Measurements from ENCODE around the gene DYNLL2. TPM values are rescaled to one million over a fixed set of nuclear protein-coding genes. Genes with fewer than 3 reads are reported as not detected.

The DYNLL2 gene
- total RNA-seq, 6 donors from 2014 or later = 13.6 to 33.5 (median 29.1) TPM

DNA sequence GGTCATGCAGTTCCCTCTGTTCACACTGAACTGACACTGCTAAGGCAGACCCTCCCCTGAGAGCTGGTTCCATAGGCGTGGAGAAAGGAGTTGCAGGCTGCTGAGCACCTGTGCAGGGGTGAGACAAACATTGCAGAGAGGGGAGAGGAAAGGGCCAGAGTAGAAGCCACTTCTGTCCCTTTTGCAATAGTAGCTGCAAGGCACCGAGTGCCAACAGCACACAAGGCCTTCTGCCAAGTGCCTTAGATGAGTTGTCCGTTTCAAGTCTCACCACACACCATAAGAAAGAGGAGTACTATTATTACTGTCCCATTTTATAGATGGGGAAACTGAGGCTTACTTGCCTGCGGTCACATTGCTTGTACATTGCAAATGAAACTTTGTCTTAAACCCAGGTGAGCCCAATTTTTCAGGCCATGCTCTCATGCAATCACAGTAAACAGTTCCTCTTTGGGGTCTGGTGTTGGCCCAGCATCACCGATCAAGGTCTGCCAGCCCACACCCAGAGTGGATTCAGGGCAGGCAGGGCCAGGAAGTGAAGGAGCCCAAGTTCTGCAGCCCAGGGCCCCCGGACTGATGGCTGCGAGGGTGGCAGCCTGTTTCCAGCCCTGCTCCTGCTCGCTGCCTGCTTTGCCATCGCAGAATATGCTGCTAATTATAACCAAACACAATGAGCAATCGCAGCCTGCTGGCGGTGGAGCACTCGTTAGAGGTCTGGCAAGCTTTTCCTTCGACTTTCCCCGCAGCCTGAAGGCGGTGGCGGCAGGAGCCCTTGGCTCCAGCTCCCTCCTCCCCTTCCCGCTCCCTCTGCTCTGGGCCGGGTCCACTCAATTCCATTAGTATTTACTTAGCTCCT is 36.8 kb upstream of the DYNLL2 start:
- 68 to 80% methylated on average over 16 to 18 of the region's 18 CpGs for WGBS, 2 donors
- DNase-seq = peak in 1 of 2 donors; percentile 58
- Histone ChIP-seq H3K9me3 (no peaks in the 10 kb centered on the region), H3K4me3 (no peak overlapping the region), H3K27me3 (no peaks in the 10 kb centered on the region), H3K27ac (no peak overlapping the region), H3K4me1 (no peaks in the 10 kb centered on the region), H3K36me3 (no peaks in the 10 kb centered on the region)
- no peak for TF ChIP-seq CTCF (IDR thresholded peaks at IDR 0.05)
- TF ChIP-seq EP300 (IDR thresholded peaks at IDR 0.05) = no peak
- no peak for TF ChIP-seq POLR2A (IDR thresholded peaks at IDR 0.05)
- TF ChIP-seq POLR2AphosphoS5 (IDR thresholded peaks at IDR 0.05) = no peak
- ATAC-seq (ENCODE audit: low FRiP score in 2 of 2) = no peak

DNA sequence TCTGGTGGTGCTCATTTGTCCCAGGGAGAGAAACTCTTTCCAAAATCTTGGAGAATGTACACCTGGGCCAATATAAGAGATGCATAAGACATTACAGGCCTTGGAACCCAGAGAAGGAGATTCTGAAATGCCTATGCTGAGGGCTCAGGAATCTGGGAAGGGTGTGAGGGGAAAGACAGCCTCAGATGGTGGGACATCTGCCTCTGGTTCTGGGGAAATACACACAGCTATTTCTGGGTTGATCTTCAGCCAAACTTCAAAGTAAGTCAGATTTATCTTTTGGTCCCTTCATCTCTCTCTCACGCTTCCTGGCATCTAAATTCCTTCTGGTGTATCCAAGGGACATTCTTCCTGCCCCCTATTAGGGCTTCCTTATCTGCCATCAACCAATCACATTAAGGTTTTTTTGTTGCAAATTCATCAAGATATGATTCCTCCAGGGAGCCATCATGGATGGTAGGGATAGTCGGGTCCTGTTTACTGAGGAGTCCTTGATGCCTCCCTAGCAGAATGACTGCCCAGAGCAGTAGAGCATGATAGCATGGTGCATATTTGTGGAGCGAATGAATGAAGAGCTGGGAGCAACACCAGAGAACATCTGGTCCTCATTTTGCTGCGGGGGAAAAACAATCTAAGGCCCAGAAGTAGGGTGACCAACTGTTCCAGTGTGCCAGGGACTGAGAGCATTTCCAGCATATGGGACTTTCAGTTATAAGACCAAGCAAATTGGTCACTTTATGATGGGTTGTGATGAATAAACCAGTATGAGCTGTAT is 35.7 kb upstream of the DYNLL2 start:
- ATAC-seq (ENCODE audit: low FRiP score in 2 of 2) = no peak
- TF ChIP-seq POLR2A (IDR thresholded peaks at IDR 0.05) (no peak), POLR2AphosphoS5 (IDR thresholded peaks at IDR 0.05) (no peak), EP300 (IDR thresholded peaks at IDR 0.05) (no peak), CTCF (IDR thresholded peaks at IDR 0.05) (no peak)
- Histone ChIP-seq H3K9me3 (no peaks in the 10 kb centered on the region), H3K4me1 (no peaks in the 10 kb centered on the region), H3K27me3 (no peaks in the 10 kb centered on the region), H3K4me3 (no peak overlapping the region), H3K27ac (no peak overlapping the region), H3K36me3 (no peaks in the 10 kb centered on the region)
- 63 to 73% methylated on average over 4 of the region's 4 CpGs for WGBS, 2 donors
- DNase-seq = no peak

GRCh38 chr17:58049533-58049932 is 33.7 kb upstream of the DYNLL2 start:
- WGBS, 2 donors = 94 to 97% methylated on average over 4 of the region's 4 CpGs
- H3K9me3 ChIP-seq = no peaks in the 10 kb centered on the region
- no peaks in the 10 kb centered on the region for H3K4me1 ChIP-seq
- DNase-seq (no peak), ATAC-seq (ENCODE audit: low FRiP score in 2 of 2) (no peak)
- TF ChIP-seq POLR2A (IDR thresholded peaks at IDR 0.05) (no peak), CTCF (IDR thresholded peaks at IDR 0.05) (no peak), POLR2AphosphoS5 (IDR thresholded peaks at IDR 0.05) (no peak), EP300 (IDR thresholded peaks at IDR 0.05) (no peak)
- H3K4me3 ChIP-seq = no peak overlapping the region
- H3K27me3 ChIP-seq = no peaks in the 10 kb centered on the region
- H3K27ac ChIP-seq = no peak overlapping the region
- H3K36me3 ChIP-seq = no peaks in the 10 kb centered on the region

DNA sequence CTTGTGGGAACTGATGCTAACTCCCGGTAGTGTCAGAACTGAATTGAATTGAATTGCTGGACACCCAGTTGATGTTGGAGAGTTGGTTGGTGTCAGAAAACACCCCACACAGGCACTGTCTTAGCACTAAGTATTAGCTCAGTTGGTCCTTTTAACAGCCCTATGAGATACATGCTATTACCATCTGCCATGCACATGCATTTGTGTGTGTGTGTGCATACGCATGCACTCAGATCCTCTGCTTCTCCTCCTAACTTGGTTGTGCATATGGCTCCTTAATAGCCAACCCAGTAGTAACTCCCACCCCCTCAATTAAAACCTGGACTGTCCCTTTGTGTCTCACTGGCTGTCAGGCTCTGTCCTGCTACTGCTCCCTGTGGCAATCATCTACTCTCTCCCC is 32.3 kb upstream of the DYNLL2 start:
- H3K27ac ChIP-seq = no peak overlapping the region
- no peaks in the 10 kb centered on the region for H3K9me3 ChIP-seq
- H3K36me3 ChIP-seq = no peaks in the 10 kb centered on the region
- no peak overlapping the region for H3K4me3 ChIP-seq
- DNase-seq (no peak), ATAC-seq (ENCODE audit: low FRiP score in 2 of 2) (no peak)
- no peaks in the 10 kb centered on the region for H3K4me1 ChIP-seq
- H3K27me3 ChIP-seq = no peaks in the 10 kb centered on the region
- 100% methylated on average over 2 of the region's 2 CpGs for whole genome bisulfite sequencing, 2 donors
- no peak for TF ChIP-seq POLR2A (IDR thresholded peaks at IDR 0.05)
- no peak for TF ChIP-seq EP300 (IDR thresholded peaks at IDR 0.05)
- TF ChIP-seq CTCF (IDR thresholded peaks at IDR 0.05) = no peak
- TF ChIP-seq POLR2AphosphoS5 (IDR thresholded peaks at IDR 0.05) = no peak
